A673 (cell line): ENCODE data around the gene NLGN1. TPM values are rescaled to one million over a fixed set of nuclear protein-coding genes. Genes with fewer than 3 reads are reported as not detected.

Experiments
- BruUV-seq: library from RNA; stranded (reverse); fragments of 400-500 nt; replicated peaks from 2 replicates; lab custom pipeline; 2021; lab: Mats Ljungman, UMichigan
- CTCF ChIA-PET: fragments of 300-600 bp; sonication (Branson Sonifier 250); formaldehyde crosslinking; loops from one replicate; lab custom pipeline; 2022; ENCODE audit warnings: antibody characterized with exemption; lab: Charles Lee
- POLR2A ChIA-PET: fragments of 300-600 bp; sonication (Branson Sonifier 250); formaldehyde crosslinking; loops from one replicate; lab custom pipeline; 2022; ENCODE audit warnings: antibody characterized with exemption; ENCODE audit not compliant: low non-redundant PET; lab: Charles Lee
- DNase-seq: peaks from one replicate; pipeline ENCODE4 v3.0.0-alpha.2; 2015; ENCODE audit warnings: low spot score
- H3K27ac ChIP-seq: fragments of 200-600 bp; sonication (generic); 2 replicates; pipeline ENCODE4 v1.5.1; 2016; ENCODE audit warnings: mixed run types, low read depth, mild to moderate bottlenecking, mixed read lengths, antibody characterized with exemption, low read length; ENCODE audit not compliant: poor library complexity, severe bottlenecking
- H3K27me3 ChIP-seq: fragments of 200-600 bp; sonication (generic); replicated peaks from 2 replicates; pipeline ENCODE4 v1.6.1; 2017; ENCODE audit warnings: mixed run types, low read depth, mild to moderate bottlenecking, mixed read lengths, antibody characterized with exemption, low read length; ENCODE audit not compliant: insufficient read depth, poor library complexity
- H3K36me3 ChIP-seq: fragments of 200-600 bp; sonication (generic); 2 replicates; pipeline ENCODE4 v1.6.1; 2016; ENCODE audit warnings: mixed run types, mild to moderate bottlenecking, mixed read lengths, antibody characterized with exemption, low read length; ENCODE audit not compliant: insufficient read depth, poor library complexity, severe bottlenecking
- H3K4me1 ChIP-seq: fragments of 200-600 bp; sonication (generic); 2 replicates; pipeline ENCODE4 v1.6.1; 2017; ENCODE audit warnings: mixed run types, mild to moderate bottlenecking, mixed read lengths, antibody characterized with exemption, low read length; ENCODE audit not compliant: insufficient read depth, poor library complexity, severe bottlenecking
- H3K4me3 ChIP-seq: fragments of 200-600 bp; sonication (generic); 2 replicates; pipeline ENCODE4 v1.5.1; 2016; ENCODE audit warnings: low read depth, mixed run types, mild to moderate bottlenecking, mixed read lengths, low read length; ENCODE audit not compliant: poor library complexity, severe bottlenecking
- H3K9me3 ChIP-seq: fragments of 200-600 bp; sonication (generic); 2 replicates; pipeline ENCODE4 v1.6.1; 2016; ENCODE audit warnings: mixed run types, low read depth, mild to moderate bottlenecking, mixed read lengths, antibody characterized with exemption, low read length; ENCODE audit not compliant: poor library complexity, severe bottlenecking
- CTCF ChIP-seq: fragments of 300-800, 200-600 bp; sonication (generic); conservative IDR thresholded peaks from 2 replicates; pipeline ENCODE4 v1.5.1; 2017; ENCODE audit warnings: low read depth, mild to moderate bottlenecking, antibody characterized with exemption, low read length, moderate library complexity, mixed read lengths
- EZH2 ChIP-seq: fragments of 200-600 bp; sonication (generic); IDR thresholded peaks from 2 replicates; pipeline ENCODE4 v1.6.1; 2017; ENCODE audit warnings: borderline replicate concordance, low read depth, mild to moderate bottlenecking, mixed read lengths, antibody characterized with exemption, low read length; ENCODE audit not compliant: poor library complexity, severe bottlenecking
- intact Hi-C: fragments of 100-400 bp; cut with micrococcal nuclease; formaldehyde crosslinking; loops from one replicate; pipeline ENCODE4 v1.10.0; 2022; ENCODE audit not compliant: unreplicated experiment
- total RNA-seq: library from RNA; stranded (reverse); gene quantifications from 2 replicates; pipeline ENCODE4 v1.2.3, GENCODE V29; 2021

Gene NLGN1
- total RNA-seq, 1 experiment from 2014 or later = 0.39 TPM

- no peak for DNase-seq
- no peaks in the 10 kb centered on the region for H3K9me3 ChIP-seq
- peaks cover 42% of the 10 kb centered on the region for H3K27me3 ChIP-seq
- peaks cover 27% of the 10 kb centered on the region for H3K4me1 ChIP-seq
- no peaks in the 10 kb centered on the region for H3K36me3 ChIP-seq
- no peak for TF ChIP-seq CTCF
- no peak for TF ChIP-seq EZH2
- no peak overlapping the region for H3K27ac ChIP-seq
- intact Hi-C loops = loop anchor here (10.0 kb wide), 1 partner anchor 593 kb away; no protein-coding TSS in a partner anchor
- H3K4me3 ChIP-seq = peak overlapping the region; percentile 65
- no TSS peak for BruUV-seq
- CTCF ChIA-PET = no interaction called here
- POLR2A ChIA-PET = no interaction called here
Measured at GRCh38 chr3:173398111-173398479, 551 bp downstream of the NLGN1 start.

DNA sequence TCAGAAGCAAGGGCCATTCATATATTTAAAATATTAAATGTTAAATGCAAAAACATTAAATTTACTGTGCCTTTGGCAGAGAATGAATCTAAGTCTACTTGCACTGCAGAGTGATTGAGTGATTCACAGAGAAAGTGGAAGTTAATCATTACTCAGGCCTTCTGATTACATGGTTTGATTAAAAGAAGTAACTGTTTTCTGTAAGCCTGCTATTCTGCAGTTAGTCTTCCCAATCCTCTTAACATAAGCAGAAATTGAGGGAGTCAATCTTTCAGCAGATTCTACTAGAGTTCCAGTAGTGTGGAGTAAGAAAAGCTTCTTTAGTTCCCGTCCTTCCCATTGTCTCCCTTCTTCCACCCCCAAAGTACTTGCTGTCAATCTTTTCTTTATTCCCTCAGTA is 1.5 kb downstream of the NLGN1 start:
- Histone ChIP-seq H3K4me1 (peaks cover 27% of the 10 kb centered on the region), H3K27ac (no peak overlapping the region), H3K36me3 (no peaks in the 10 kb centered on the region), H3K4me3 (no peak overlapping the region), H3K9me3 (no peaks in the 10 kb centered on the region), H3K27me3 (peaks cover 42% of the 10 kb centered on the region)
- BruUV-seq = no TSS peak
- intact Hi-C loops = loop anchor here (10.0 kb wide), 1 partner anchor 594 kb away; no protein-coding TSS in a partner anchor
- ChIA-PET CTCF (no interaction called here), POLR2A (no interaction called here)
- TF ChIP-seq CTCF (no peak), EZH2 (no peak)
- no peak for DNase-seq

- no peak for TF ChIP-seq CTCF
- CTCF ChIA-PET = no interaction called here
Measured at GRCh38 chr3:173401369-173401768, 3.8 kb downstream of the NLGN1 start.

More at GRCh38 chr3:173401369-173401768, 3.8 kb downstream of the NLGN1 start:
- Histone ChIP-seq H3K27me3 (peaks cover 26% of the 10 kb centered on the region), H3K36me3 (no peaks in the 10 kb centered on the region), H3K4me3 (no peak overlapping the region), H3K9me3 (no peaks in the 10 kb centered on the region), H3K27ac (no peak overlapping the region), H3K4me1 (peaks cover 13% of the 10 kb centered on the region)
- intact Hi-C loops = no loop called here
- BruUV-seq = no TSS peak
- POLR2A ChIA-PET = no interaction called here
- DNase-seq = no peak
